ENCODE data around the gene RAX2.

Gene RAX2

DNA sequence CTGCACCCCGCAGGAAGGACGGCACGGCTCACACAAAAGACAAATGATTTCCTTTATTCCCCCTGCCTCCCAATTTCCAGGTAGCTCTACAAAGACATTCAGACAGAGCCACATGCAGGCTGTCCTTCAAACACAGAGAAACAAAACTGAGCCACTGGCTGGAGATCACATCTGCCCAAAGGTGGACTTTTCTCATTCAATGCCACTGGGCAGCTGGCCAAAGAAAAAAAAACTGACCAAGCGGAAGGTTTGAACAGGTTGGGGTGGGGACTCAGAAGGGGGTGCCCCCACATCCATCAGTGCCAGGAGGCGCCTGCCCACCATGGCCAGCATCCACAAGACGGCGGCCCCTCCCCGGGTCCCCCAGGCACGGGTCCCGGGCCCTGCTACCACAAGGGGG lies 32.0 kb upstream of the RAX2 start:
- Histone ChIP-seq H2AFZ (ENCODE audit: low read depth) (no peak overlapping the region), H3K4me3 (IDR thresholded peaks at IDR 0.05; ENCODE audit: insufficient read depth, low read depth, low read length) (no peak overlapping the region), H4K20me1 (ENCODE audit: insufficient read depth) (no peaks in the 10 kb centered on the region), H3K79me2 (ENCODE audit: insufficient read depth, low read depth) (no peaks in the 10 kb centered on the region), H3K27me3 (ENCODE audit: insufficient read depth, low read depth) (peaks cover 72% of the 10 kb centered on the region), H3K4me1 (ENCODE audit: low read depth, poor library complexity, severe bottlenecking) (no peaks in the 10 kb centered on the region), H3K27ac (no peak overlapping the region), H3K4me2 (no peak overlapping the region), H3K9ac (no peak overlapping the region), H3K36me3 (ENCODE audit: insufficient read depth) (no peaks in the 10 kb centered on the region)
- no peak for TF ChIP-seq CTCF (conservative IDR thresholded peaks at IDR 0.05; ENCODE audit: low read depth, low read length)

DNA sequence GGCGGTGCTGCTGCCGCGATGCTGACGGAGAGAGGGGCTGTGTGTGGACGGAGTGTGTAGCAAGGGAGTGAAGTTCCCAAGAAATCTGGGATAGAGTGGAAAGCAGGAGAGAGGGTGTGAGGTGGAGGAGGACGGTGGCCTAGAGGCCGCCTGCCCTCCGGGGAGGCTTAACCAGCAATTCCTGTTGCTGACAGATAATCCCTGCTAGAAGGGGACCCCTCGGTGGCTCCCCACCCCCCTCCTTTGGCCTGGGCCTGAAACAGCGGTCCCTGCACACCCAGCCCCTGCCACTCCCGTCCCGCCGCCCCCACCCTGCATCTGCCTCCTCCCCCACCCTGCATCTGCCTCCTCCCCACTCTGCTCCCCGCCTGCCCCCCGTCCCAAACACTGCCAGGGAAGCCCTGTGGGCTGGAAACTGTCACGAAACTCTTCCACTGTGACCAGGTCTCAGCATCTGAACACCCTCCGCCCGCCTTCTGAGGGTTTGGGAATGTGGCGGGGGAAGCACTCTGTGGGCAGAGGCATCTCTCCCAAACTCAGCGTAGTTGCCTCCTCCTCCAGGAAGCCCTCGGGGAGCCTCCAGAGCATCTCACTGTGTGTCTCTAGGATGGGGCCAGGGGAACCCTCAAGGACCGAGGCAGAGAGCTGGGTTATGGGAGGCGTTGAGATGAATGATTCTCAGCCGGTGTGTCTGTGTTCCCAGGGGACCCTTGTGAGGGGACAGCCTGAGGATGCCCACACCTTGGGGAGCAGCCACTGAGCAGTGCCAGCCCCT lies 31.3 kb upstream of the RAX2 start:
- Histone ChIP-seq H3K27ac (no peak overlapping the region), H3K36me3 (ENCODE audit: insufficient read depth) (no peaks in the 10 kb centered on the region), H3K4me1 (ENCODE audit: low read depth, poor library complexity, severe bottlenecking) (no peaks in the 10 kb centered on the region), H2AFZ (ENCODE audit: low read depth) (no peak overlapping the region), H3K9ac (no peak overlapping the region), H3K79me2 (ENCODE audit: insufficient read depth, low read depth) (no peaks in the 10 kb centered on the region), H3K4me2 (no peak overlapping the region), H3K27me3 (ENCODE audit: insufficient read depth, low read depth) (peaks cover 79% of the 10 kb centered on the region), H4K20me1 (ENCODE audit: insufficient read depth) (no peaks in the 10 kb centered on the region), H3K4me3 (IDR thresholded peaks at IDR 0.05; ENCODE audit: insufficient read depth, low read depth, low read length) (no peak overlapping the region)
- TF ChIP-seq CTCF (conservative IDR thresholded peaks at IDR 0.05; ENCODE audit: low read depth, low read length): no peak

- Histone ChIP-seq H3K27me3 (ENCODE audit: insufficient read depth, low read depth) (peaks cover 87% of the 10 kb centered on the region), H3K4me3 (IDR thresholded peaks at IDR 0.05; ENCODE audit: insufficient read depth, low read depth, low read length) (no peak overlapping the region), H3K4me2 (no peak overlapping the region), H4K20me1 (ENCODE audit: insufficient read depth) (no peaks in the 10 kb centered on the region), H3K79me2 (ENCODE audit: insufficient read depth, low read depth) (no peaks in the 10 kb centered on the region), H2AFZ (ENCODE audit: low read depth) (no peak overlapping the region), H3K36me3 (ENCODE audit: insufficient read depth) (no peaks in the 10 kb centered on the region), H3K9ac (no peak overlapping the region), H3K4me1 (ENCODE audit: low read depth, poor library complexity, severe bottlenecking) (no peaks in the 10 kb centered on the region), H3K27ac (no peak overlapping the region)
- TF ChIP-seq CTCF (conservative IDR thresholded peaks at IDR 0.05; ENCODE audit: low read depth, low read length): no peak
These were observed 29.5 kb upstream of the RAX2 start for GRCh38 chr19:3801412-3802096.

GRCh38 chr19:3800996-3801395 lies 29.0 kb upstream of the RAX2 start:
- Histone ChIP-seq H3K4me1 (ENCODE audit: low read depth, poor library complexity, severe bottlenecking) (no peaks in the 10 kb centered on the region), H3K4me3 (IDR thresholded peaks at IDR 0.05; ENCODE audit: insufficient read depth, low read depth, low read length) (no peak overlapping the region), H3K27ac (no peak overlapping the region), H3K79me2 (ENCODE audit: insufficient read depth, low read depth) (no peaks in the 10 kb centered on the region), H3K9ac (no peak overlapping the region), H3K36me3 (ENCODE audit: insufficient read depth) (no peaks in the 10 kb centered on the region), H3K27me3 (ENCODE audit: insufficient read depth, low read depth) (peaks cover 89% of the 10 kb centered on the region), H3K4me2 (no peak overlapping the region), H2AFZ (ENCODE audit: low read depth) (no peak overlapping the region), H4K20me1 (ENCODE audit: insufficient read depth) (no peaks in the 10 kb centered on the region)
- no peak for TF ChIP-seq CTCF (conservative IDR thresholded peaks at IDR 0.05; ENCODE audit: low read depth, low read length)
